GM19351 (cell line): Measurements from ENCODE around the gene EPS15.
"Not testable (repeated sequence)": the region's sequence is repeated elsewhere in the genome, so short reads cannot be mapped to it uniquely, and the experiment has no call there.

ENCODE experiments used
- ATAC-seq: cut with Tn5 transposase; IDR thresholded peaks from one replicate; pipeline ENCODE4 v1.9.1; 2021; ENCODE audit warnings: mild to moderate bottlenecking, moderate library complexity; ENCODE audit not compliant: unreplicated experiment

The EPS15 gene

GRCh38 chr1:51390641-51391040 lies 128.4 kb downstream of the EPS15 start:
- not testable (repeated sequence) for ATAC-seq

DNA sequence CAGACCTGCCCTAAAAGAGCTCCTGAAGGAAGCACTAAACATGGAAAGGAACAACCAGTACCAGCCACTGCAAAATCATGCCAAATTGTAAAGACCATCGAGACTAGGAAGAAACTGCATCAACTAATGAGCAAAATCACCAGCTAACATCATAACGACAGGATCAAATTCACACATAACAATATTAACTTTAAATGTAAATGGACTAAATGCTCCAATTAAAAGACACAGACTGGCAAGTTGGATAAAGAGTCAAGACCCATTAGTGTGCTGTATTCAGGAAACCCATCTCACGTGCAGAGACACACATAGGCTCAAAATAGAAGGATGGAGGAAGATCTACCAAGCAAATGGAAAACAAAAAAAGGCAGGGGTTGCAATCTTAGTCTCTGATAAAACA lies 131.8 kb downstream of the EPS15 start:
- not testable (repeated sequence) for ATAC-seq

- not testable (repeated sequence) for ATAC-seq
Observed at GRCh38 chr1:51386259-51386658, 132.8 kb downstream of the EPS15 start.

DNA sequence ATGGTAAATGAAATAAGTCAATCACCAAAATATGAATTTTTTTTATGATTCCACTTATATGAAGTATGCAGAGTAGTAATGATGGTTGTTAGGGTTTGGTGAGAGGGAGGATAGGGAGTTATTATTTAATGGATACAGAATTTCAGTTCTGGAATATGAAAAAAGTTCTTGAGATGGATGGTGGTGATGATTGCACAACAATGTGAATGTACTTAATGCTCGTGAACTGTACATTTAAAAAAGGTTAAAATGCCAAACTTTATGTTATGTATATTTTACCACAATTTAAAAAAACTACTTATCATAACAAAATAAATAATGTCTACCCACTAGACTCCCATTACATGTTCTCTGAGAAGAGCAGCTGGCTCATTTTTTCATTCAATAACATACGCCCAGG lies 133.3 kb downstream of the EPS15 start:
- ATAC-seq = no peak

DNA sequence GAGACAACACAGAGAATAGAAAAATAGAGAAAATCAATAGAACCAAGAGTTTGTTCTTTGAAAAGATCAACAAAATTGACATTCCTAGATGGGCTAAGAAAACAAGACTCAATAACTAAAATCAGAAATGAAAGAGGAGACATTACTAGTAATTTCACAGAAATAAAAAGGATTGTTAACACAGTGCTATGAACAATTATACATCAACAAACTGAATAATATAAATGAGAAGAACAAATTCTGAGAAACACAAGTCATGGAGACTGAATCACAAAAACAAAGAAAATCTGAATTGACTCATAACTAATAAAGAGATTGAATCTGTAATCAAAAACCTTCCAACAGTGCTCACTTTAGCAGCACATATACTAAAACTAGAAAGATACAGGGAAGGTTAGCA lies 137.1 kb downstream of the EPS15 start:
- no peak for ATAC-seq

DNA sequence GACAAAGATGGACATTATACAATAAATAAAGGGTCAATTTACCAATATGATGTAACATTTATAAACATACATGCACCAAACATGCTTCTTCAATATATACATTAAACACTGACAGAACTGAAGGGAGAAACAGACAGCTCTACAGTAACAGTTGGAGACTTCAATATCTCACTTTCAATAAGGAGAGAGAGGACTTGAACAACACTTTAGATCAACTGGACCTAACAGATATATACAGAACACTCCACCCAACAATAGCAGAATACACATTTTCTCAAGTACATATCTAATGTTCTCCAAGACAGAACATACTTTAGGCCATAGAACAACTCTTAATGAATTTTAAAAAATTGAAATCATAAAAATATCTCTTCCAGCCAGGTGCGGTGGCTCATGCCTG lies 138.1 kb downstream of the EPS15 start:
- ATAC-seq = no peak

- ATAC-seq = no peak
Observed at GRCh38 chr1:51378871-51379270, 140.2 kb downstream of the EPS15 start.

DNA sequence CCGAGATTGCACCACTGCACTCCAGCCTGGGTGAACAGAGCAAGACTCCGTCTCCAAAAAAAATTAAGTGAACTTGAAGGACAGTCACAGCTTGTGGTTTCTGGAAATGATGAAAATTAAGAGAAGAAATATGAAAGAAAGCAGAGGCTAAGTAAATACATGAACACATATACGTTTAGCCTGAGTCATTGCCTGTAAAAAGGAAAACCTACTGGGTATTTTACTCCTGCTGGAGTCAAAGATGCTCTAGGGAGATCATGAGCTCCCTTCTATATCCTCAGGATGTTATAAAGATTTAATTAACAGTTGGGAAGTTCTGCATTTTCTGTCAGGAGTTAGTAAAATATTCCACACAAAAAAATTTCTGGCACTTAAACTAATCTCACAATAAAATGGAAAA lies 145.2 kb downstream of the EPS15 start:
- no peak for ATAC-seq

GRCh38 chr1:51372561-51372960 lies 146.5 kb downstream of the EPS15 start:
- no peak for ATAC-seq

- no peak for ATAC-seq
Observed at GRCh38 chr1:51369171-51369570, 149.9 kb downstream of the EPS15 start.

DNA sequence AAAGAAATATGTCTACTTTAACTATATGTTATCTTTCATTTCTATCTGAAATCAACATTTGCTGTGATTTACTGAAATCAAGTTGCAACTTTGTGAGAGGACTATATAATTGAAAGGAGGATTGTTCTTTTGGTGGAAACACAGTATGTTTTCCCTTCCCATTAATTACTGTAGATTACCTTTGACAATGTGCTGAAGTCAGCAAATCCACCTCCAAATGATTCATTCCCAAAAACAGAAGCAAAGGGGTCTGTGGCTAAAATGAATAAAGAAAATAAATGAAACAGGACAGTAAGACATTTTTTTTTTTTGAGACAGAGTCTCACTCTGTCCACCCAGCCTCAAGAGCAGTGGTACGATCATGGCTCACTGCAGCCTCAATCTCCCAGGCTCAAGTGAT lies 153.3 kb downstream of the EPS15 start:
- ATAC-seq = no peak

DNA sequence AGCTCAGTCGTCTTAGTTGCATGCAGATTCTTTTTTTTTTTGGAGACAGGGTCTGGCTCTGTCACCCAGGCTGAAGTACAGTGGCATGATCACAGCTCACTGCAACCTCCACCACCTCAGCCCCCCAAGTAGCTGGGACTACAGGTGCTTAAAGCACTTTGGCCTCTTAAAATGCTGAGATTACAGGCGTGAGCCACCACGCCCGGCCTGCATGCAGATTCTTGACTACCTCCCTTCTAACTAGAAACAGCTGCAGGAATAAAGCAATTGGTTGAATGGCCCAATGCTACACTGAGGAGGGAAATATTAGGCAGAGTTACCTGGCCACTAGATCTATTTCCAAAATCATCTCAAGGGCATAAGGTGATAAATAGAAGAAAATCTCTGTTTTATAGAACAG lies 159.2 kb downstream of the EPS15 start:
- ATAC-seq = no peak

DNA sequence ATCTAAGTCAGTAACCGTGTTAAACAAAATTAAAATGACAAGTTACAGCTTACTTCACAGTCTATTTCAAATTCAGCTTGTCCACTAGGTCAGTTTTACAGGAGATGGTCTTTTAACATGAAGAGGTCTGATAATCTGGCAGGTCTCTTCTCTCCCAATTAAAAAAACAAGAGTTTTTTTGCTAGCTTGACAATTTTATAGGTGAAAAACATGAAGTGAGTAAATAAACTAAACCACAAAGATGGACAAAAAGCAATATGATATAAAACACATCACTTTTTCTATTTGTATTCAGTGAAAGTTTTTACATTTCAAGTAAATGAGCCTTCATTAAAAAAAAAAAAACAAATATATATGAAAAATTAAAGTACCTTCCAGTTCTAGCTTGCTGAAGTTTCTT lies 163.7 kb downstream of the EPS15 start:
- no peak for ATAC-seq

- no peak for ATAC-seq
Observed at GRCh38 chr1:51354416-51354815, 164.7 kb downstream of the EPS15 start.

- ATAC-seq = no peak
Observed at GRCh38 chr1:51351907-51352306, 167.2 kb downstream of the EPS15 start.

- ATAC-seq = no peak
Observed at GRCh38 chr1:51349862-51350261, 169.2 kb downstream of the EPS15 start.

DNA sequence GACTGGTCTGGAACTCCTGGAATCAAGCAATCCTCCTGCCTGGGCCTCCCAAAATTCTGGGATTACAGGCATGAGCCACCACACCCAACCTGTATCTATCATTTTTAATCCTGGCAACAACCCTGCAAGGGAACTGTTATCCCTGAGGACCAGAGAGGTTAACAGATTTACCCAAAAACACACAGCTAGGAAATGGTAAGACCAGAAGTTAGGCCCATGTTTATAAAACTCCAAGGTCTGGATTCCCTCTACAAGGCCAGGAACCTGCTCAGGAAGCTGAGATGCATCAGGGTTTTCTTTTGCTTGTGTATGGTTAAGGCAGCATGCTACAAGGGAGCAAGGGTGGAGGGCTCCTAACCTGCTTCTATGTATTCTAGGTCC lies 170.9 kb downstream of the EPS15 start:
- ATAC-seq = no peak

DNA sequence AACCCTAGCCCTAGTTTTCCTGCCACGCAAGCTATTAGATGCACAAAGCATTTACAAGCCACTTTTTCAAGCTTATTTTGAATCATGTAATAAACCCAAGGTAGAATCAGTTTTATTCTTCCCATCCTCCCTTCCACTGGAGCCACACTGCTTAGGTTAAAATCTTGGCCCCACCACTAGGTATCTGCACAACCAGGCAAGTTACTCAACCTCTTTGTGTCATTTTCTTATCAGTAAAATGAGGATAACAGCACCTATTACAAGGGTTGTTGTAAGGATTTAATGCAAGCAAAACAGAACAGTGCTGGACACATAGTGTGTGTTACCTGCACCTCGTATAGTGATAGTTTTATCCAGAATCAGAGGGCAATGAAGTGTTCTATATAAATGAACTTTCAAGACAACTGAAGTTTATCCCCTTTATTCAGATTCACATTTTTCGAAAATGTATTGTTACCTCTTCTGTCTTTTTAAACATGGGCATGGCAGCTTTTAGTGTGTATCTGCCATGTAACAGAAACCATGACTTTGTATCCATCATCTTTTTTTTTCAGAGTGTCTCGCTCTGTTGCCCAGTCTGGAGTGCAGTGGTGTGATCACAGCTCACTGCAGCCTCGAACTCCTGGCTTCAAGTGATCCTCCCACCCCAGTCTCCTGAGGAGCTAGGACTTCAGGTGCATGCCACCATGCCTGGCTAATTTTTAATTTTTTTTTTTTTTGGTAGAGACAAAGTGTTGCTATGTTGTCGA lies 171.5 kb downstream of the EPS15 start:
- no peak for ATAC-seq

DNA sequence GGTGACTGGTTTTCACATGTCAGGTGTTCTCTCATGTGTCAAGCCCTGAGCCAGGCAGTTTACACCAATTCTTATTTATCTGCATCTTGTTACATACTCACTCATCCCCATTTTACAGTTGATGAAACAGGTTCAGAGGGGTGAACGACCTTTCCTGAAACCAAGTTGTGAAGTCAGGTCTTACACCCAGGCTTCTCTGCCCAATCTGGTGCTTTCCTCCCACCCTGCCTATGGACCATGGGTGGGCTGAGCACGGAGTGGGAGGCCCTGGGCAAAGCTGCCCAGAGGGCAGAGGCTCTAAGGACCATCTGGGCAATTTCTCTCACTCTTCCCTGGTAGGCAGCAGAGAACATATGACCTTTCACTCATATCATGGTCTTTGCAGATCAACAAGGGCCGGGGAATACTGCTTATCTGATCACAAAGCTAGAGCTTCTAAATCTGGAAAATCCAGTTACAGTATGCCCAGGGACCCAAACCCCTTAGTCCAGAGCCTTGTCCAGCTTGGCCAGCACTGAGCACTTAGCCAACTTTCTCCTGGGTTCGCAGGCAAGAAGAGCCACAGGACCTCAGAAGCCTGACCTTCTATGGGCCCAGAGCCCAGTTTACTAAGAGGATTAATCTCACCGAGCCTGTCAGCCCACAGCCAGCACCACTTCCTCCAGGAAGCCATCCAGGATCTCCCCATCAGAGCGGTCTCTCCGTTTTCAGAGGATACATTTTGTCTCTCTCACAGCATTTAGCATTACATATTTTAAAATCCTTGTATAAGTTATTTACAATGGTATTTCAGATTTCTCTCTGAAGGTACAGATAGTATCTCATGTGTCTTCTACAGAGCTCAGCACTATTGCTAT lies 172.8 kb downstream of the EPS15 start:
- no peak for ATAC-seq

- no peak for ATAC-seq
Observed at GRCh38 chr1:51345300-51345687, 173.8 kb downstream of the EPS15 start.

DNA sequence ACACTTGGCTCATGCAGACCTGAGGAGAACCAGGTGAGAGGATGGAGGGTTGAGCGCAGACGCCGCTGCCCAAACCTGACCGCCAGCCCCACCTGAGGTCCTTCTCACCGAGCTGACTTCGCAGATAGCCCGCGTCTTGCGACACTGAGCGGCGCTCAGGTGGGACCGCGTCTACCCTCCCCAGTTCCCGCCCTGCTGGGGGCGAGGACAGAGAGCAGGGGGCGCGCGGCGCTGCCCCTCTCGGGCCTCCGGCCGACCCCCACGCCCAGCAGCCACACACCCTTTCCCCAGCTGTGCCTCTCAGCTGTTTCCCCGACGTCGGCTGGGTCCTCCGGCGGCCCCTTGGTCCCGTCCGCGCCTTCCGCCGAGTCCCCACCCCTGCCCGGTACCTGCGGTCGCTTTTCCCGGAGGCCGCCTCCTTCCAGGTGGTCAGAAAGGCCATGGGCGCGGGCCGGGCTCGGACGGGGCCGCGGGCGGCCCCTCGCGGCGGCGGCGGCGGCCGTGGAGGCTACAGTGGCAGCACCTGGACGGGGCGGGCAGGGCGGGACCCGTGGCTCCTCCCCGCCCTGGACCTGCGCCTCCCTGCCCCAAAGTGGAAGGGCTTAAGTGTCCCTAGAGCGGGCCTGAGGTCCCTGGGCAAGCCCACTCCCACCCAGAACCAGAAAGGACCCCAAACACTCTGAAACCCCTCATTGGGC lies 174.3 kb downstream of the EPS15 start:
- ATAC-seq = no peak

GRCh38 chr1:51344276-51344601 lies 174.8 kb downstream of the EPS15 start:
- no peak for ATAC-seq
